ENCODE measurements around the gene HCN2. TPM values are rescaled to one million over a fixed set of nuclear protein-coding genes. Genes with fewer than 3 reads are reported as not detected.

HCN2 gene
- total and polyA plus RNA-seq, 3 donors from 2014 or later, result 5.5 to 12.4 (median 6.6) TPM

GRCh38 chr19:629961-630714, 40.5 kb downstream of the HCN2 start:
- no peaks in the 10 kb centered on the region for H3K36me3 ChIP-seq (ENCODE audit: low read depth, missing control alignments)
- intact Hi-C loops (cut with DNase I; ENCODE audit: low total_unique reads), result no loop called here

GRCh38 chr19:632579-633067, 42.9 kb downstream of the HCN2 start:
- Histone ChIP-seq H3K36me3 (ENCODE audit: low read depth, missing control alignments) (no peaks in the 10 kb centered on the region), H3K4me1 (peaks cover 16% of the 10 kb centered on the region), H3K27me3 (no peaks in the 10 kb centered on the region), H3K9me3 (no peaks in the 10 kb centered on the region), H3K4me3 (peak overlapping the region; percentile 77 to 88), H3K27ac (peak overlapping the region; percentile 70 to 74)
- DNase-seq, result peak; percentile 53
- WGBS, 2 donors, result 2 to 8% methylated on average over 4 to 34 of the region's 35 CpGs
- TF ChIP-seq POLR2A (IDR thresholded peaks at IDR 0.05) (no peak), CTCF (IDR thresholded peaks at IDR 0.05) (no peak)
- intact Hi-C loops (cut with DNase I; ENCODE audit: low total_unique reads), result no loop called here

More at GRCh38 chr19:629961-630714, 40.5 kb downstream of the HCN2 start:
- Histone ChIP-seq H3K4me3 (no peak overlapping the region), H3K9me3 (no peaks in the 10 kb centered on the region), H3K4me1 (peaks cover 16% of the 10 kb centered on the region), H3K27ac (no peak overlapping the region), H3K27me3 (no peaks in the 10 kb centered on the region)
- DNase-seq, result no peak
- 95 to 96% methylated on average over 10 to 30 of the region's 30 CpGs for WGBS, 2 donors
- TF ChIP-seq CTCF (IDR thresholded peaks at IDR 0.05), result no peak
- TF ChIP-seq POLR2A (IDR thresholded peaks at IDR 0.05), result no peak

- Histone ChIP-seq H3K4me3 (peak within 1 kb of the TSS; percentile 77 to 88), H3K4me1 (peaks cover 16% of the 10 kb centered on the region), H3K27ac (peak within 1 kb of the TSS; percentile 70 to 74), H3K9me3 (no peaks in the 10 kb centered on the region), H3K36me3 (ENCODE audit: low read depth, missing control alignments) (no peaks in the 10 kb centered on the region), H3K27me3 (no peaks in the 10 kb centered on the region)
- WGBS, 2 donors, result 0 to 1% methylated on average over 36 to 65 of the region's 67 CpGs
- TF ChIP-seq CTCF (IDR thresholded peaks at IDR 0.05), result peak in 1 of 3 experiments; percentile 24
- TF ChIP-seq POLR2A (IDR thresholded peaks at IDR 0.05), result no peak
- DNase-seq, result peak; percentile 99
- intact Hi-C loops (cut with DNase I; ENCODE audit: low total_unique reads), result no loop called here
Measured at GRCh38 chr19:633068-633785, 43.5 kb downstream of the HCN2 start, which contains the start of gene POLRMT. Gene POLRMT (minus strand): TSS chr19:633537. CDS start chr19:633512, 25 bp downstream.

- no peak for DNase-seq
- H3K4me3 ChIP-seq, result peak overlapping the region; percentile 77 to 88
- intact Hi-C loops (cut with DNase I; ENCODE audit: low total_unique reads), result no loop called here
- H3K27ac ChIP-seq, result peak overlapping the region in 1 of 2 donors; percentile 5
- no peaks in the 10 kb centered on the region for H3K27me3 ChIP-seq
- 20 to 23% methylated on average over 32 of the region's 32 CpGs for WGBS, 2 donors
- H3K9me3 ChIP-seq, result no peaks in the 10 kb centered on the region
- TF ChIP-seq CTCF (IDR thresholded peaks at IDR 0.05) (no peak), POLR2A (IDR thresholded peaks at IDR 0.05) (no peak)
- peaks cover 19% of the 10 kb centered on the region for H3K4me1 ChIP-seq
- no peaks in the 10 kb centered on the region for H3K36me3 ChIP-seq (ENCODE audit: low read depth, missing control alignments)
Measured at GRCh38 chr19:633786-634639, 44.3 kb downstream of the HCN2 start.
